HPDE6-E6E7 (cell line): ENCODE measurements around the gene MAP1LC3B2.
"Not testable (repeated sequence)": the region's sequence is repeated elsewhere in the genome, so short reads cannot be mapped to it uniquely, and the experiment has no call there.

Experiments used
- DNase-seq: peaks from one replicate; pipeline ENCODE4 v3.0.0; 2011; ENCODE audit warnings: missing footprints; ENCODE audit errors: extremely low spot score

Gene MAP1LC3B2

GRCh38 chr12:116558280-116559161 is 660 bp upstream of the MAP1LC3B2 start:
- no peak for DNase-seq

GRCh38 chr12:116561181-116561821 is 2.1 kb downstream of the MAP1LC3B2 start:
- no peak for DNase-seq

GRCh38 chr12:116562090-116562489 is 2.9 kb downstream of the MAP1LC3B2 start:
- no peak for DNase-seq

GRCh38 chr12:116563262-116563661 is 4.1 kb downstream of the MAP1LC3B2 start:
- DNase-seq, result no peak

- DNase-seq, result no peak
Observed at GRCh38 chr12:116564080-116564479, 4.9 kb downstream of the MAP1LC3B2 start.

GRCh38 chr12:116565221-116565620 is 6.0 kb downstream of the MAP1LC3B2 start:
- not testable (repeated sequence) for DNase-seq

GRCh38 chr12:116565963-116566362 is 6.8 kb downstream of the MAP1LC3B2 start:
- no peak for DNase-seq

GRCh38 chr12:116568203-116568602 is 9.0 kb downstream of the MAP1LC3B2 start:
- no peak for DNase-seq

GRCh38 chr12:116571089-116571488 is 11.9 kb downstream of the MAP1LC3B2 start:
- DNase-seq, result no peak

- DNase-seq, result no peak
Observed at GRCh38 chr12:116573776-116574175, 14.6 kb downstream of the MAP1LC3B2 start.

GRCh38 chr12:116575754-116576153 is 16.6 kb downstream of the MAP1LC3B2 start:
- DNase-seq, result not testable (repeated sequence)

GRCh38 chr12:116577154-116577561 is 18.0 kb downstream of the MAP1LC3B2 start:
- DNase-seq, result no peak

- DNase-seq, result no peak
Observed at GRCh38 chr12:116578051-116578450, 18.9 kb downstream of the MAP1LC3B2 start.

GRCh38 chr12:116582610-116583009 is 23.4 kb downstream of the MAP1LC3B2 start:
- DNase-seq, result no peak

- no peak for DNase-seq
Observed at GRCh38 chr12:116583129-116583694, 24.0 kb downstream of the MAP1LC3B2 start.

GRCh38 chr12:116587270-116587669 is 28.1 kb downstream of the MAP1LC3B2 start:
- DNase-seq, result no peak

GRCh38 chr12:116588390-116589028 is 29.3 kb downstream of the MAP1LC3B2 start:
- DNase-seq, result no peak

GRCh38 chr12:116589581-116589980 is 30.4 kb downstream of the MAP1LC3B2 start:
- DNase-seq, result no peak

- no peak for DNase-seq
Observed at GRCh38 chr12:116590561-116590960, 31.4 kb downstream of the MAP1LC3B2 start.

- DNase-seq, result no peak
Observed at GRCh38 chr12:116591855-116592637, 32.9 kb downstream of the MAP1LC3B2 start.

- DNase-seq, result no peak
Observed at GRCh38 chr12:116592731-116593130, 33.5 kb downstream of the MAP1LC3B2 start.
